Measurements from ENCODE around the gene TMEM116.
A peak's percentile ranks its signal among the peaks of the same experiment; 100 is the strongest.
"Not testable (repeated sequence)": the region's sequence is repeated elsewhere in the genome, so short reads cannot be mapped to it uniquely, and the experiment has no call there.

The TMEM116 gene

GRCh38 chr12:112008918-112009317 is 4.0 kb downstream of the TMEM116 start:
- no peak for DNase-seq

DNA sequence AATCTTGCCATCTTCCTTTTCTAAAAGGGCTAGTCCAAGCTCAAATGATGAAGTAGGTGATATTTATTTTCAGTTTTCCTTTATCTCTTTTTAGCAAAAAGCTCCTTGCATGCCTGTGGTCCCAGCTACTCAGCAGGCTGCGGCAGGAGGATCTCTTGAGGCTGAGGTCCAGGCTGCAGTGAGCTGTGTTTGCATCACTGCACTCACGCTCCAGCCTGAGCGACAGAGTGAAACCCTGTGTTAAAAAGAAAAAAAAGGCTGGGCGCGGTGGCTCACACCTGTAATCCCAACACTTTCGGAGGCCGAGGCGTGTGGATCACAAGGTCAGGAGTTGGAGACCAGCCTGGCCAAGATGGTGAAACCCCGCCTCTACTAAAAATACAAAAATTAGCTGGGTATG is 5.0 kb downstream of the TMEM116 start:
- DNase-seq, result no peak

GRCh38 chr12:112005419-112006395 is 7.3 kb downstream of the TMEM116 start:
- peak; percentile 18 for DNase-seq

DNA sequence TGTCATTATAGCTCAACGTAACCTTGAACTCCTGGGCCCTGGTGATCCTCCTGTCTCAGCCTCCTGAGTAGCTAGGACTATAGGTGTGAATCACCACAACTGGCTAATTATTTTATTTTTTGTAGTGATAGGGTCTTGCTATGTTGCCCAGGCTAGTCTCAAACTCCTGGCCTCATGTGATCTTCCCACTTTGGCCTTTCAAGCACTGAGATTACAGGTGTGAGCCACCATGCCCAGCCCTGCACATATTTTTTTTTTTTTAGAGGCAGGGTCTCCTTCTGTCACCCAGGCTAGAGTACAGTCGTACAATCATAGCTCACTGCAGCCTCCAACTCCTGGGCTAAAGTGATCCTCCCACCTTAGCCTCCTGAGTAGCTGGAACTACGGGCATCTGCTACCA is 8.9 kb downstream of the TMEM116 start:
- no peak for DNase-seq

DNA sequence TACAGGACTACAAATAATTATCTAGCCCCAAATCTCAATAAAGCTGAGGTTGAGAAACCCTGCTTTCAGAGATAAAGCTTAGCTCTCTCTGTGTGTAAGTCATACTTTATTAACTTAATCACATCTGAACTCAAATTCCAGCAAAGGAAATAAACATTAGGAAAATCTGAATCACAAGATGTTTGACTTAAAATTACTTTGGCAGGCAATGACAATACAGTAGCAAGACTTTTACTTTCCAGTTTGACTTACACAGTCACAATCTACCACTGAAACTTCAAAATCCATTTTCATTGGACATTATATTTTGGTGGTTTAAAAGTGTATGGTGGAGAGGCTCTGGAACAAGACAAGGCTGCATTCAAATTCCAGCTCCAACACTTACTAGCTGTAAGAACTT is 11.4 kb downstream of the TMEM116 start:
- no peak for DNase-seq

GRCh38 chr12:112000820-112001219 is 12.1 kb downstream of the TMEM116 start:
- no peak for DNase-seq

- DNase-seq, result not testable (repeated sequence)
Observed at GRCh38 chr12:111999129-111999528, 13.8 kb downstream of the TMEM116 start.

- no peak for DNase-seq
Observed at GRCh38 chr12:111998015-111998414, 14.9 kb downstream of the TMEM116 start.

DNA sequence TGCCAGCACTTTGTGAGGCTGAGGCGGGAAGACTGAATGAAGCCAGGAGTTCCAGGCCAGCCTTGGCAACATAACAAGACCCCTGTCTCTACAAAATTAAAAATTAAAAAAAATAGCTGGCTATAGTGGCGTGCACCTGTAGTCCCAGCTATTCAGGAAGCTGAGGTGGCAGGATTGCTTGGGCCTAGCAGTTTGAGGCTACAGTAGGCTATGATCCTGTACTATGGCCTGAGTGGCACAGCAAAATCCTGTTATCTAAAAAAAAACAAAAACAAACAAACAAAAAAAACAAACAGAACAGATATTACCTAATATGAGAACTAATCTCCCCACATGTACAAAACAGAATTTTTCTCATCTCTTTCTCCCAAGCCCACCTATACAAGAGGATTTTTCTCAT is 15.7 kb downstream of the TMEM116 start:
- DNase-seq, result no peak

- DNase-seq, result no peak
Observed at GRCh38 chr12:111995782-111996480, 17.0 kb downstream of the TMEM116 start.

GRCh38 chr12:111994211-111995111 is 18.5 kb downstream of the TMEM116 start:
- DNase-seq, result not testable (repeated sequence)

- no peak for DNase-seq
Observed at GRCh38 chr12:111993292-111994150, 19.4 kb downstream of the TMEM116 start.

GRCh38 chr12:111992464-111992863 is 20.5 kb downstream of the TMEM116 start:
- no peak for DNase-seq

- peak; percentile 30 for DNase-seq
Observed at GRCh38 chr12:111991946-111992345, 21.0 kb downstream of the TMEM116 start.

GRCh38 chr12:111991535-111991934 is 21.4 kb downstream of the TMEM116 start:
- no peak for DNase-seq

GRCh38 chr12:111984820-111985219 is 28.1 kb downstream of the TMEM116 start:
- no peak for DNase-seq

- peak; percentile 47 for DNase-seq
Observed at GRCh38 chr12:111981987-111982386, 31.0 kb downstream of the TMEM116 start.

GRCh38 chr12:111980598-111980997 is 32.4 kb downstream of the TMEM116 start:
- DNase-seq, result no peak

DNA sequence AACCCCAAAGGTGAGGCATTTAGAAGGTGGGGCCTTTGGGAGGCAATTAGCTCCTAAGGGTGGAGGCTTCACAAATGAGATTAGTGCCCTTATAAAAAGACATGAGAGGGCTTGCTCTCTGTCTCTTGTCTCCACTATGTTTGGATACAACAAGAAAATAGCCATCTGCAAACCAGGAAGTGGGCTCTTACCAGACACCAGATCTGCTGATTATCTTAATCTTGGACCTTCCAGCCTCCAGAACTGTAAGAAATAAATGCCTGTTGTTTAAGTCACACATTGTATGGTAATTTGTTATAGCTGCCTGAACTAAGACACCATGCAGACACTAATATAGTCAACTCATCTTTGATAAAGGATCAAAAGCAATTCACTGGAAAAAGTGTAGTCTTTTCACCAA is 34.4 kb downstream of the TMEM116 start:
- no peak for DNase-seq

DNA sequence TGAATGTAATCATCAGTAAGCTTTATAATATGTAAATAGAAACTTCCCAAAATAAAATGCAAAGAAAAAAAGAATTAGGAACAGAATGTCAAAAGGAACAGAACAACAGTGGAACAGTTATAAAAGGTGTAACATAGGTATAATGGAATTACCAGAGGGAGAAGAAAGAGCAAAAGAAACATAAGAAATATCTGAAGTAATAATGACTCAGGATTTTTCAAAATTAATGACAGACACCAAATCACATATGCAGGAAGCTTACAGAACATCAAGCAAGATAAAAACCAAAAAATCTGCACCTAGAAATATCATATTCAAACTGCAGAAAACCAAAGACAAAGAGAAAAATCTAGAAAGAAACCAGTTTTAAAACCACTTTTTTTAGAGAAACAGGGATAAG is 36.1 kb downstream of the TMEM116 start:
- DNase-seq, result no peak

GRCh38 chr12:111976291-111976690 is 36.7 kb downstream of the TMEM116 start:
- DNase-seq, result no peak
